ENCODE results near the gene TMEM186. TPM values are rescaled to one million over a fixed set of nuclear protein-coding genes. Genes with fewer than 3 reads are reported as not detected.
"Not testable (repeated sequence)": the region's sequence is repeated elsewhere in the genome, so short reads cannot be mapped to it uniquely, and the experiment has no call there.

The TMEM186 gene
- total RNA-seq, 1 donor, result 5.2 TPM

- H3K4me3 ChIP-seq (ENCODE audit: low read depth, low read length), result no peak overlapping the region
- peak; percentile 51 for DNase-seq (ENCODE audit: low read depth)
- TF ChIP-seq, protein P1, sequence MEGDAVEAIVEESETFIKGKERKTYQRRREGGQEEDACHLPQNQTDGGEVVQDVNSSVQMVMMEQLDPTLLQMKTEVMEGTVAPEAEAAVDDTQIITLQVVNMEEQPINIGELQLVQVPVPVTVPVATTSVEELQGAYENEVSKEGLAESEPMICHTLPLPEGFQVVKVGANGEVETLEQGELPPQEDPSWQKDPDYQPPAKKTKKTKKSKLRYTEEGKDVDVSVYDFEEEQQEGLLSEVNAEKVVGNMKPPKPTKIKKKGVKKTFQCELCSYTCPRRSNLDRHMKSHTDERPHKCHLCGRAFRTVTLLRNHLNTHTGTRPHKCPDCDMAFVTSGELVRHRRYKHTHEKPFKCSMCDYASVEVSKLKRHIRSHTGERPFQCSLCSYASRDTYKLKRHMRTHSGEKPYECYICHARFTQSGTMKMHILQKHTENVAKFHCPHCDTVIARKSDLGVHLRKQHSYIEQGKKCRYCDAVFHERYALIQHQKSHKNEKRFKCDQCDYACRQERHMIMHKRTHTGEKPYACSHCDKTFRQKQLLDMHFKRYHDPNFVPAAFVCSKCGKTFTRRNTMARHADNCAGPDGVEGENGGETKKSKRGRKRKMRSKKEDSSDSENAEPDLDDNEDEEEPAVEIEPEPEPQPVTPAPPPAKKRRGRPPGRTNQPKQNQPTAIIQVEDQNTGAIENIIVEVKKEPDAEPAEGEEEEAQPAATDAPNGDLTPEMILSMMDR (IDR thresholded peaks at IDR 0.05; ENCODE audit: insufficient read depth, low read depth, low read length), result no peak
These were observed 45.7 kb downstream of the TMEM186 start for GRCh38 chr16:8751481-8752311.

GRCh38 chr16:8748944-8749343, 48.5 kb downstream of the TMEM186 start:
- H3K4me3 ChIP-seq (ENCODE audit: low read depth, low read length); DNase-seq (ENCODE audit: low read depth): not testable (repeated sequence)

Other genes with a start within 250 kb of the TMEM186 start
- not detected in 2 replicates for gene TMEM114, start 207.1 kb downstream of the TMEM186 start, total RNA-seq
- 22.5 and 33.5 TPM in 2 replicates for gene METTL22, start 175.9 kb downstream of the TMEM186 start, total RNA-seq
- gene ABAT, start 123.0 kb downstream of the TMEM186 start, total RNA-seq, result 0.97 and 3.5 TPM in 2 replicates
- gene PMM2, start 200 bp upstream of the TMEM186 start, total RNA-seq, result 53.1 and 53.5 TPM in 2 replicates
- gene CARHSP1, start 71.4 kb upstream of the TMEM186 start, total RNA-seq, result 165 and 189 TPM in 2 replicates
- gene LITAFD, start 84.7 kb upstream of the TMEM186 start, total RNA-seq, result not detected in 2 replicates
- 48.6 and 54.4 TPM in 2 replicates for gene USP7, start 166.3 kb upstream of the TMEM186 start, total RNA-seq

Data from fibroblast of villous mesenchyme (primary cell).